B cell (primary cell): ENCODE measurements around the gene GGT6.

Experiments
- CTCF ChIP-seq: fragments of 200-600 bp; IDR thresholded peaks from one replicate; pipeline ENCODE4 v1.8.0; 2022; ENCODE audit warnings: antibody characterized with exemption, mild to moderate bottlenecking
- EZH2 ChIP-seq: IDR thresholded peaks from 2 replicates; pipeline ENCODE4 v1.6.1; 2012; ENCODE audit warnings: borderline replicate concordance, low read depth, mild to moderate bottlenecking, moderate library complexity, low read length; ENCODE audit not compliant: insufficient read depth, poor library complexity, severe bottlenecking

GRCh38 chr17:4554441-4554996 lies 5.9 kb downstream of the GGT6 start:
- TF ChIP-seq EZH2 (no peak), CTCF (no peak)
